HUES6 (cell line): ENCODE results near the gene TMEM39B.
A peak's percentile ranks its signal among the peaks of the same experiment; 100 is the strongest.
"Not testable (repeated sequence)": the region's sequence is repeated elsewhere in the genome, so short reads cannot be mapped to it uniquely, and the experiment has no call there.

ENCODE experiments used
- H3K27ac ChIP-seq: 2 replicates; pipeline ENCODE4 v1.7.0; 2013; ENCODE audit warnings: low read depth, mild to moderate bottlenecking, low read length, inconsistent platforms
- H3K27me3 ChIP-seq: 2 replicates; pipeline ENCODE4 v1.6.1; 2013; ENCODE audit warnings: low read length; ENCODE audit not compliant: control insufficient read depth, insufficient read depth
- H3K36me3 ChIP-seq: 2 replicates; pipeline ENCODE4 v1.6.1; 2013; ENCODE audit warnings: low read length; ENCODE audit not compliant: control insufficient read depth, insufficient read depth
- H3K4me1 ChIP-seq: 2 replicates; pipeline ENCODE4 v1.6.1; 2013; ENCODE audit warnings: low read length; ENCODE audit not compliant: control insufficient read depth, insufficient read depth
- H3K4me3 ChIP-seq: 2 replicates; pipeline ENCODE4 v1.5.1; 2013; ENCODE audit warnings: low read depth, low read length
- H3K9ac ChIP-seq: one replicate; pipeline ENCODE4 v1.6.1; 2013; ENCODE audit warnings: mild to moderate bottlenecking, low read length
- H3K9me3 ChIP-seq: 2 replicates; pipeline ENCODE4 v1.6.1; 2013; ENCODE audit warnings: low read depth, low read length; ENCODE audit not compliant: control insufficient read depth, insufficient read depth

Gene TMEM39B

GRCh38 chr1:32047701-32048100 is 25.0 kb upstream of the TMEM39B start:
- no peak overlapping the region for H3K4me3 ChIP-seq
- H3K9ac ChIP-seq = no peak overlapping the region
- H3K36me3 ChIP-seq = peaks cover 60% of the 10 kb centered on the region
- no peaks in the 10 kb centered on the region for H3K4me1 ChIP-seq
- H3K27ac ChIP-seq = no peak overlapping the region
- no peaks in the 10 kb centered on the region for H3K27me3 ChIP-seq
- H3K9me3 ChIP-seq = no peaks in the 10 kb centered on the region

GRCh38 chr1:32048440-32048839 is 24.3 kb upstream of the TMEM39B start:
- H3K4me3 ChIP-seq = no peak overlapping the region
- peaks cover 68% of the 10 kb centered on the region for H3K36me3 ChIP-seq
- no peaks in the 10 kb centered on the region for H3K27me3 ChIP-seq
- H3K9ac ChIP-seq = no peak overlapping the region
- no peaks in the 10 kb centered on the region for H3K9me3 ChIP-seq
- H3K4me1 ChIP-seq = no peaks in the 10 kb centered on the region
- no peak overlapping the region for H3K27ac ChIP-seq

GRCh38 chr1:32051706-32052105 is 21.0 kb upstream of the TMEM39B start:
- Histone ChIP-seq H3K9ac (no peak overlapping the region), H3K9me3 (no peaks in the 10 kb centered on the region), H3K4me3 (no peak overlapping the region), H3K27ac (no peak overlapping the region), H3K4me1 (no peaks in the 10 kb centered on the region), H3K36me3 (peaks cover 94% of the 10 kb centered on the region), H3K27me3 (no peaks in the 10 kb centered on the region)

- H3K9ac ChIP-seq = no peak overlapping the region
- peaks cover 90% of the 10 kb centered on the region for H3K36me3 ChIP-seq
- no peaks in the 10 kb centered on the region for H3K4me1 ChIP-seq
- no peak overlapping the region for H3K27ac ChIP-seq
- no peaks in the 10 kb centered on the region for H3K9me3 ChIP-seq
- no peaks in the 10 kb centered on the region for H3K27me3 ChIP-seq
- H3K4me3 ChIP-seq = no peak overlapping the region
Observed at GRCh38 chr1:32052887-32053286, 19.9 kb upstream of the TMEM39B start.

DNA sequence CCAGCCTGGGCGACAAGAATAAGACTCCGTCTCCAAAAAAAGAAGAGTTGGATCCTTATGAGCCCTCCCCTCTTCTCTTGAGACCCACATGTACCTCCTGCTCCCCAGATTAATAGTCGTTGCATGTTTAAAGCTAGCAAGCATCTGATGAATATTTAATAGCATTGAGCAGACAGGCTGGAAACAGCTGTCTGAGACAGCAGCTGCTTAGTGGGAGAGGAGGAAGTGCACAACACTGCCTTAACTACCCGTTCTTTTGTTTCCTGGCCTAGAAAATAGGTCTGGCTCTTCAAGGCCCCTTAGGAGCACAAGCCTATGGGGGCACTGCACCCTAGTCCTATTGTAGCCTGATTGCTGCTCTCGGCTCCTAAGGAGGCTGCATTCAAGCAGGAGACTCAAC is 17.3 kb upstream of the TMEM39B start:
- H3K4me3 ChIP-seq = no peak overlapping the region
- no peak overlapping the region for H3K27ac ChIP-seq
- peaks cover 3% of the 10 kb centered on the region; the same call in 1 of the 2 replicates for H3K4me1 ChIP-seq
- H3K36me3 ChIP-seq = peaks cover 91% of the 10 kb centered on the region
- no peaks in the 10 kb centered on the region for H3K9me3 ChIP-seq
- H3K9ac ChIP-seq = no peak overlapping the region
- no peaks in the 10 kb centered on the region for H3K27me3 ChIP-seq

DNA sequence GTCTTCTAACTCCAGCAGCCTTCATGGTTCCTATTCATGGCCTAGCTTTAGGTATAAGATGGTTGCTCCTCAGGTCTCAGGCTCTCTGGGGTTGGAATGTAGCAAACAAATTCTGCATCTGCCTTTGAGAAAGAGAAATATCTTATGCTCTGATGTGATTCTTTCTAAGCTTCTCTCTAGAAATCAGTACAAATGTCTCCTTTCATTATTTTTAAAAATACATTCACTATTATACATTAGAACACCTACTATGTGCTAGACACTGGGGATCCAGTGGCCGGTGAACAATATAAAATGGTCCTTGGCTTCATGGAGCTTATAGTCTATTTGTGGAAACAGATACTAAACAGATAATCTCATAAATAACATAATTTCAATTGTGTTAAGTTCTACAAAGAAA is 16.1 kb upstream of the TMEM39B start:
- H3K9ac ChIP-seq = no peak overlapping the region
- H3K4me3 ChIP-seq = no peak overlapping the region
- H3K27ac ChIP-seq = no peak overlapping the region
- no peaks in the 10 kb centered on the region for H3K9me3 ChIP-seq
- no peaks in the 10 kb centered on the region for H3K27me3 ChIP-seq
- H3K4me1 ChIP-seq = peaks cover 13% of the 10 kb centered on the region
- peaks cover 93% of the 10 kb centered on the region for H3K36me3 ChIP-seq

DNA sequence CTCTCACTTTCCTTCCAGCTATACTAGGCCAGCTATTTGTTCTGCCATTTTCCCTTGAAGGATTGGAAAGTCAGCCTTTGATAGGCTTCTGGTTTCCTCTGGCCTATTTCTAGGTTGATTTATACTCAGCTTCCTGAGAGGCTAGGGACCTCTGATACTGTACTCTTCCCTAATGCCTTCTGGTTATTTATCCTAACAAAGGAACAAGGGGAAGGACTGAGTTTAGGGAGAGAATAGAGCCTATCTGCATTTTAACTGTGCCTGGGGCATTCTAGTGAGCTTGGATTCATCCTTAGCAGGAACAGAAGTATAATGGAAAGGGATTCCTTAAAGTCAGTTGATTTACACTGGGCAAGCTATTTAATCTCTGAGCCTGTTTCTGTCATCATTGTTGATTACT is 11.8 kb upstream of the TMEM39B start:
- H3K36me3 ChIP-seq = peaks cover 67% of the 10 kb centered on the region

GRCh38 chr1:32062867-32063230 is 9.9 kb upstream of the TMEM39B start:
- Histone ChIP-seq H3K27me3 (no peaks in the 10 kb centered on the region), H3K4me1 (peaks cover 30% of the 10 kb centered on the region), H3K36me3 (peaks cover 52% of the 10 kb centered on the region), H3K4me3 (peak overlapping the region; percentile 21; the same call in 1 of the 2 replicates), H3K27ac (peak overlapping the region; percentile 10; the same call in 1 of the 2 replicates), H3K9ac (peak overlapping the region; percentile 28), H3K9me3 (no peaks in the 10 kb centered on the region)

More for the DNA sequence above, 11.8 kb upstream of the TMEM39B start:
- Histone ChIP-seq H3K4me3 (no peak overlapping the region), H3K27me3 (no peaks in the 10 kb centered on the region), H3K9ac (no peak overlapping the region), H3K27ac (no peak overlapping the region), H3K4me1 (peaks cover 30% of the 10 kb centered on the region), H3K9me3 (no peaks in the 10 kb centered on the region)

DNA sequence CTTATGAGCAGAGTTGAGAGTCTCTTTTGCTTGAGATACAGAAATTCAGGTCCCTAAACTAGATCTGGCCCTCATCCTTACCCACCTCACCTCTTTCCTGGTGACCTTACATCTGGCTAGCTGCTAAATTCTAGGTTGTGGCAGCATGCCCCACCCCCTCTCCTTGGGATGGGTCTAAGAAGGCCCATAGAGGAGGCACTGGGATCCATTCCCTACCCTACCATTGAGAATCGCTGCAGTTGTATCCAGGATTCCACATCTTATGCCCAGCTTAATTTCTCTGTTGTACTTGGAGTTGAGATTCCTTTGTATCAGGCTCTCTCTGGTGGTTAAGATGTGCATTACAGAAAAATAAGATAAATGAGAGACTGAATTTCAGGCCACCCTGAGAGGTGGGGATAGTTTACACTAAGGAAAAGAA is 9.5 kb upstream of the TMEM39B start:
- Histone ChIP-seq H3K27me3 (no peaks in the 10 kb centered on the region), H3K4me3 (no peak overlapping the region), H3K9ac (no peak overlapping the region), H3K9me3 (no peaks in the 10 kb centered on the region), H3K36me3 (peaks cover 48% of the 10 kb centered on the region), H3K27ac (no peak overlapping the region), H3K4me1 (peaks cover 30% of the 10 kb centered on the region)

DNA sequence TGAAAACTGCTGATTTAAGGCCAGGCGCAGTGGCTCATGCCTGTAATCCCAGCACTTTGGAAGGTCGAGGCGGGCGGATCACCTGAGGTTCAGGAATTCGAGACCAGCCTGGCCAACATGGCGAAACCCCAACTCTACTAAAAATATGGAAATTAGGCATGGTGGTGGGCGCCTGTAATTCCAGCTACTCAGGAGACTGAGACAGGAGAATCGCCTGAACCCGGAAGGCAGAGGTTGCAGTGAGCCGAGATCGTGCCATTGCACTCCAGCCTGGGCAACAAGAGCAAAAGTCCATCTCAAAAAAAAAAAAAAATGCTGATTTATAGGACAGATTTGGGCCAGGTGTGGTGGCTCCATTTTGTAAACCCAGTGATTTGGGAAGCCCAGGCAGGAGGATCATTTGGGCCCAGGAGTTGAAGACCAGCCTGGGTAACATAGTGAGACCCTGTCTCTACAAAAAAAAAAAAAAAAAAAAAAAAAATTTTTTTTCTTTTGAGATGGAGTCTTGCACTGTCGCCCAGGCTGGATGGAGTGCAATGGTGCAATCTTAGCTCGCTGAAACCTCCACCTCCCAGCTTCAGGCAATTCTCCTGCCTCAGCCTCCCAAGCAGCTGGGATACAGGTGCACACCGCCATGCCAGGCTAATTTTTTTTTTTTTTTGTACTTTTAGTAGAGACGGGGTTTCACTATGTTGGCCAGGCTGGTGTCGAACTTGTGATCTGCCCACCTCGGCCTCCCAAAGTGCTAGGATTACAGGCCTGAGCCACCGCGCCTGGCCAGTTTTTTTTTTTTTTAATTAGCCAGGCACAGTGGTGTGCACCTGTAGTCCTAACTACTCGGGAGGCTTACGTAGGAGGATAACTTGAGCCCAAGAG is 6.9 kb upstream of the TMEM39B start:
- H3K27ac ChIP-seq, H3K27me3 ChIP-seq, H3K9me3 ChIP-seq, H3K4me3 ChIP-seq, H3K9ac ChIP-seq: not testable (repeated sequence)
- Histone ChIP-seq H3K36me3 (peaks cover 22% of the 10 kb centered on the region), H3K4me1 (peaks cover 34% of the 10 kb centered on the region)

DNA sequence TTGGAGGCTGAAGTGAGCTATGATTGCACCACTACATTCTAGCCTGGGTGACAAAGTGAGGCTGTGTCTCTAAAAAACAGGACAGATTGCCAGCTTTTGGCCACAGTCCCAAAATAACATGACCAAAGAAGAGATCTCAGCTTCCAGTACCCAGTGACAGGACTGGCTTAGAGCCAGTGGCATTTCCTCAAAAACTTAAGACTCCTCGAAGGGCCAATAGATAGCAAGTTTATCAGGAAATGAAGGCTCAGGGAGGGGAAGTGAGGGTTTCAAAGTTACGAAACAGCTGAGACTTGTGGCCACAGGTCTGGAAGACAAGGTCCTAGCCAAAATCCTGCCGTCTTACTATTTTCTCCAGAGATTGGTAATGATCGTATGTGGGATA is 6.3 kb upstream of the TMEM39B start:
- Histone ChIP-seq H3K9ac (no peak overlapping the region), H3K4me1 (peaks cover 30% of the 10 kb centered on the region)

More for the DNA sequence above, 6.3 kb upstream of the TMEM39B start:
- Histone ChIP-seq H3K9me3 (no peaks in the 10 kb centered on the region), H3K4me3 (no peak overlapping the region), H3K27me3 (no peaks in the 10 kb centered on the region), H3K27ac (no peak overlapping the region), H3K36me3 (peaks cover 16% of the 10 kb centered on the region)
